GM18517 (cell line): ENCODE measurements around the gene TTC29.
"Not testable (repeated sequence)": the region's sequence is repeated elsewhere in the genome, so short reads cannot be mapped to it uniquely, and the experiment has no call there.

Experiments used
- ATAC-seq: cut with Tn5 transposase; IDR thresholded peaks from one replicate; pipeline ENCODE4 v1.9.1; 2021; ENCODE audit warnings: mild to moderate bottlenecking, moderate library complexity; ENCODE audit not compliant: unreplicated experiment

Gene TTC29

GRCh38 chr4:146857298-146857697, 88.4 kb downstream of the TTC29 start:
- ATAC-seq = no peak

GRCh38 chr4:146855761-146856160, 89.9 kb downstream of the TTC29 start:
- ATAC-seq = no peak

- no peak for ATAC-seq
Measured at GRCh38 chr4:146852360-146852759, 93.3 kb downstream of the TTC29 start.

- no peak for ATAC-seq
Measured at GRCh38 chr4:146847345-146847744, 98.3 kb downstream of the TTC29 start.

GRCh38 chr4:146846882-146847281, 98.8 kb downstream of the TTC29 start:
- ATAC-seq = no peak

GRCh38 chr4:146844761-146845160, 100.9 kb downstream of the TTC29 start:
- no peak for ATAC-seq

GRCh38 chr4:146842876-146843275, 102.8 kb downstream of the TTC29 start:
- no peak for ATAC-seq

GRCh38 chr4:146840731-146841130, 104.9 kb downstream of the TTC29 start:
- ATAC-seq = no peak

- no peak for ATAC-seq
Measured at GRCh38 chr4:146835096-146835495, 110.6 kb downstream of the TTC29 start.

GRCh38 chr4:146834263-146835034, 111.2 kb downstream of the TTC29 start:
- no peak for ATAC-seq

- no peak for ATAC-seq
Measured at GRCh38 chr4:146833530-146833929, 112.1 kb downstream of the TTC29 start.

- not testable (repeated sequence) for ATAC-seq
Measured at GRCh38 chr4:146822980-146823379, 122.7 kb downstream of the TTC29 start.

GRCh38 chr4:146814750-146815149, 130.9 kb downstream of the TTC29 start:
- no peak for ATAC-seq

GRCh38 chr4:146795711-146796110, 150.0 kb downstream of the TTC29 start:
- ATAC-seq = no peak

GRCh38 chr4:146793727-146794126, 151.9 kb downstream of the TTC29 start:
- no peak for ATAC-seq

GRCh38 chr4:146791439-146791838, 154.2 kb downstream of the TTC29 start:
- ATAC-seq = no peak

- no peak for ATAC-seq
Measured at GRCh38 chr4:146790515-146790914, 155.1 kb downstream of the TTC29 start.

GRCh38 chr4:146787731-146788130, 157.9 kb downstream of the TTC29 start:
- no peak for ATAC-seq

- ATAC-seq = no peak
Measured at GRCh38 chr4:146776691-146777090, 169.0 kb downstream of the TTC29 start.

GRCh38 chr4:146763560-146763959, 182.1 kb downstream of the TTC29 start:
- ATAC-seq = no peak

GRCh38 chr4:146762016-146762415, 183.6 kb downstream of the TTC29 start:
- ATAC-seq = no peak

- ATAC-seq = no peak
Measured at GRCh38 chr4:146742416-146742815, 203.2 kb downstream of the TTC29 start.

GRCh38 chr4:146739182-146739581, 206.5 kb downstream of the TTC29 start:
- ATAC-seq = no peak
